ENCODE data around the gene CBX5. TPM values are rescaled to one million over a fixed set of nuclear protein-coding genes. Genes with fewer than 3 reads are reported as not detected.

The CBX5 gene
- total RNA-seq, 4 donors from 2014 or later, result 13.2 to 26.4 (median 20.4) TPM

- 0 to 1% methylated on average over 34 of the region's 34 CpGs for WGBS, 2 donors
- peak; percentile 58 to 95 for DNase-seq (ENCODE audit: low spot score in 2 of 2)
- intact Hi-C loops (cut with DNase I; ENCODE audit: low total_unique reads), result loop anchor here (5.0 kb wide), 1 partner anchor 145 kb away; the partner anchor contains the start of gene GPR84
- TF ChIP-seq POLR2A (IDR thresholded peaks at IDR 0.05) (no peak), CTCF (IDR thresholded peaks at IDR 0.05) (peak in 1 of 3 donors; percentile 63)
- H3K4me3 ChIP-seq (ENCODE audit: low read depth, poor library complexity, severe bottlenecking), result no peak overlapping the region
These were observed 62.9 kb downstream of the CBX5 start for GRCh38 chr12:54216797-54217661.

GRCh38 chr12:54215989-54216796 is 63.7 kb downstream of the CBX5 start:
- intact Hi-C loops (cut with DNase I; ENCODE audit: low total_unique reads), result loop anchor here (5.0 kb wide), 1 partner anchor 146 kb away; the partner anchor contains the start of gene GPR84
- WGBS, 2 donors, result 26 to 39% methylated on average over 31 of the region's 31 CpGs
- TF ChIP-seq CTCF (IDR thresholded peaks at IDR 0.05) (no peak), POLR2A (IDR thresholded peaks at IDR 0.05) (no peak)
- no peak overlapping the region for H3K4me3 ChIP-seq (ENCODE audit: low read depth, poor library complexity, severe bottlenecking)
- peak in 1 of 2 donors; percentile 88 for DNase-seq (ENCODE audit: low spot score in 2 of 2)

- intact Hi-C loops (cut with DNase I; ENCODE audit: low total_unique reads), result loop anchor here (5.0 kb wide), 1 partner anchor 148 kb away; the partner anchor contains the start of gene GPR84
- peak; percentile 84 to 97 for DNase-seq (ENCODE audit: low spot score in 2 of 2)
- 25 to 49% methylated on average over 16 to 33 of the region's 33 CpGs for WGBS, 2 donors
- TF ChIP-seq POLR2A (IDR thresholded peaks at IDR 0.05) (no peak), CTCF (IDR thresholded peaks at IDR 0.05) (peak in 1 of 3 donors; percentile 91)
- no peak overlapping the region for H3K4me3 ChIP-seq (ENCODE audit: low read depth, poor library complexity, severe bottlenecking)
These were observed 65.1 kb downstream of the CBX5 start for GRCh38 chr12:54214553-54215406.

- intact Hi-C loops (cut with DNase I; ENCODE audit: low total_unique reads), result no loop called here
- no peak for DNase-seq (ENCODE audit: low spot score in 2 of 2)
- TF ChIP-seq POLR2A (IDR thresholded peaks at IDR 0.05), result no peak
- TF ChIP-seq CTCF (IDR thresholded peaks at IDR 0.05), result no peak
- WGBS, 2 donors, result 56 to 64% methylated on average over 2 of the region's 2 CpGs
- no peak overlapping the region for H3K4me3 ChIP-seq (ENCODE audit: low read depth, poor library complexity, severe bottlenecking)
These were observed 66.8 kb downstream of the CBX5 start for GRCh38 chr12:54213079-54213478.

- 92 to 93% methylated on average over 7 of the region's 7 CpGs for WGBS, 2 donors
- no peak for DNase-seq (ENCODE audit: low spot score in 2 of 2)
- no peak for TF ChIP-seq POLR2A (IDR thresholded peaks at IDR 0.05)
- no peak for TF ChIP-seq CTCF (IDR thresholded peaks at IDR 0.05)
- intact Hi-C loops (cut with DNase I; ENCODE audit: low total_unique reads), result no loop called here
- no peak overlapping the region for H3K4me3 ChIP-seq (ENCODE audit: low read depth, poor library complexity, severe bottlenecking)
These were observed 68.0 kb downstream of the CBX5 start for GRCh38 chr12:54211920-54212319.

All from lower leg skin (tissue), 4 donors.